MG63 (cell line): ENCODE data around the gene RBM33. TPM values are rescaled to one million over a fixed set of nuclear protein-coding genes. Genes with fewer than 3 reads are reported as not detected.

Source experiments
- DNase-seq: peaks from one replicate; pipeline ENCODE4 v3.0.0-alpha.2; 2020
- H3K27me3 ChIP-seq: fragments of 250-450 bp; sonication (Bioruptor Pico); 2 replicates; pipeline ENCODE4 v1.5.1; 2020; ENCODE audit warnings: mild to moderate bottlenecking, moderate library complexity
- H3K36me3 ChIP-seq: fragments of 250-450 bp; sonication (Bioruptor Pico); 2 replicates; pipeline ENCODE4 v1.5.1; 2020; ENCODE audit warnings: mild to moderate bottlenecking, moderate library complexity
- H3K4me3 ChIP-seq: fragments of 250-450 bp; sonication (Bioruptor Pico); 2 replicates; pipeline ENCODE4 v1.5.1; 2020; ENCODE audit warnings: mild to moderate bottlenecking, moderate library complexity
- H3K9me3 ChIP-seq: fragments of 250-450 bp; sonication (Bioruptor Pico); 2 replicates; pipeline ENCODE4 v1.5.1; 2020; ENCODE audit warnings: mild to moderate bottlenecking, moderate library complexity
- total RNA-seq: library from RNA; depleted of rRNA; stranded (reverse); fragments of >200 nt; shearing (Covaris generic); gene quantifications from 2 replicates; pipeline ENCODE4 v1.2.3, GENCODE V29; 2014; ENCODE audit warnings: low replicate concordance

The RBM33 gene
- total RNA-seq, 1 experiment from 2014 or later, result 7.6 TPM

GRCh38 chr7:155775691-155776090 lies 131.2 kb downstream of the RBM33 start:
- Histone ChIP-seq H3K36me3 (no peaks in the 10 kb centered on the region; the same call in none of the 2 replicates), H3K9me3 (no peaks in the 10 kb centered on the region), H3K27me3 (no peaks in the 10 kb centered on the region), H3K4me3 (no peak overlapping the region)
- DNase-seq, result no peak

- no peak for DNase-seq
- no peaks in the 10 kb centered on the region for H3K27me3 ChIP-seq
- H3K4me3 ChIP-seq, result no peak overlapping the region
- no peaks in the 10 kb centered on the region for H3K9me3 ChIP-seq
- no peaks in the 10 kb centered on the region; the same call in none of the 2 replicates for H3K36me3 ChIP-seq
Observed at GRCh38 chr7:155776606-155777005, 132.1 kb downstream of the RBM33 start.

GRCh38 chr7:155778349-155778748 lies 133.9 kb downstream of the RBM33 start:
- no peaks in the 10 kb centered on the region for H3K9me3 ChIP-seq
- H3K27me3 ChIP-seq, result no peaks in the 10 kb centered on the region
- H3K4me3 ChIP-seq, result no peak overlapping the region
- H3K36me3 ChIP-seq, result no peaks in the 10 kb centered on the region; the same call in none of the 2 replicates
- DNase-seq, result no peak

GRCh38 chr7:155780884-155781283 lies 136.4 kb downstream of the RBM33 start:
- Histone ChIP-seq H3K27me3 (no peaks in the 10 kb centered on the region), H3K4me3 (no peak overlapping the region), H3K36me3 (no peaks in the 10 kb centered on the region; the same call in 1 of the 2 replicates), H3K9me3 (no peaks in the 10 kb centered on the region)
- DNase-seq, result no peak

DNA sequence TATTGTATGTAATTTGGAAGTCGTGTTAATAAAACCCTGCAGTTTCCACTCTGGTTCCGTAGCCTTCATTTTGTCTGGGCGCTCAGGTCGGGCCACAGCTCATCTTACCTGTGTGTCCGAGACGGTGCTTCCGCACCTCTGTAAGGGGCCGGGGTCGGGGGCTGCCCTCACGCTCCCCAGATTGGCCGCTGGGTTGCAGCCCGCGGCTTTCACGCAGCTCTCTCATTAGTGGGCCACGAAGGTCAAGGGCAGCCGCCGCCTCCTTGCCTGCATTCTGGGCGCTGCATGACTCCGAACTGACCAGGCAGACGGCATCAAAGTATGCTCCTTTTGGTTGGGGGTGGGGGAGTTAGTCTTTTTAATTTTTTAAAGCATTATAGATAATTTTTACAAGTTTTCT lies 137.0 kb downstream of the RBM33 start:
- Histone ChIP-seq H3K4me3 (no peak overlapping the region), H3K36me3 (no peaks in the 10 kb centered on the region; the same call in 1 of the 2 replicates), H3K27me3 (no peaks in the 10 kb centered on the region), H3K9me3 (no peaks in the 10 kb centered on the region)
- no peak for DNase-seq

GRCh38 chr7:155782466-155782865 lies 138.0 kb downstream of the RBM33 start:
- Histone ChIP-seq H3K9me3 (no peaks in the 10 kb centered on the region), H3K36me3 (no peaks in the 10 kb centered on the region; the same call in 1 of the 2 replicates), H3K27me3 (no peaks in the 10 kb centered on the region), H3K4me3 (no peak overlapping the region)
- DNase-seq, result no peak

DNA sequence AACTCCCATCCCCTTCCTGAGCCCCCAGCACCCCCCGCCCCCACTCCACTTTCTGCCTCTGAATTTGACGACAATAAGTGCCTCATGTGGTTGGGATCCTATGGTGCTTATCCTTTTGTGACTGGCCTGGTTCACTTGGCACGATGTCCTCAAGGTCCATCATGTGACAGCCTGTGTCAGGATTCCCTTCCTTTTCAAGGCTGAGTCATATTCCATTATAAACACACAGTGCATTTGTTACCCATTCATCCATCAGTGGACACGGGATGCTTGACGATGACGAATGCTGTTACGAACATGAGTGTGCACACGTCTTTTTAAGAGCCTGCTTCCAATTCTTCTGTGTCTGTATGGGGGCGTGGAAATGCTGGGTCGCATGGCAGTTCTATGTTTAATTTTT lies 141.1 kb downstream of the RBM33 start:
- H3K27me3 ChIP-seq, result no peaks in the 10 kb centered on the region
- no peak for DNase-seq
- H3K4me3 ChIP-seq, result no peak overlapping the region
- no peaks in the 10 kb centered on the region for H3K9me3 ChIP-seq
- H3K36me3 ChIP-seq, result no peaks in the 10 kb centered on the region

DNA sequence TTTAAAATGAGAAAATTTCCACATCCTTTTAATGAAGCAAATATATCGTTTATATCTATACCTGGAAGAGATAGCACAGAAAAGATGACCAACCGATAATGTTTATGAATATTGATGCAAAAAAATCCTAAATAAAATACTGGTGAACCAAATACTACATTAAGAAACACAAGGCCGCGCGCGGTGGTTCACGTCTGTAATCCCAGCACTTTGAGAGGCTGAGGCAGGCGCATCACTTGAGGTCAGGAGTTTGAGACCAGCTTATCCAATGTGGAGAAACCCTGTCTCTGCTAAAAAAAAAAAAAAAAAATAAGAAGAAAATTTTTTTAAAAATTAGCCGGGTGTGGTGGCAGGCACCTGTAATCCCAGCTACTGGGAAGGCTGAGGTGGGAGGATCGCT lies 142.0 kb downstream of the RBM33 start:
- Histone ChIP-seq H3K27me3 (no peaks in the 10 kb centered on the region), H3K9me3 (no peaks in the 10 kb centered on the region), H3K36me3 (no peaks in the 10 kb centered on the region), H3K4me3 (no peak overlapping the region)
- DNase-seq, result no peak

DNA sequence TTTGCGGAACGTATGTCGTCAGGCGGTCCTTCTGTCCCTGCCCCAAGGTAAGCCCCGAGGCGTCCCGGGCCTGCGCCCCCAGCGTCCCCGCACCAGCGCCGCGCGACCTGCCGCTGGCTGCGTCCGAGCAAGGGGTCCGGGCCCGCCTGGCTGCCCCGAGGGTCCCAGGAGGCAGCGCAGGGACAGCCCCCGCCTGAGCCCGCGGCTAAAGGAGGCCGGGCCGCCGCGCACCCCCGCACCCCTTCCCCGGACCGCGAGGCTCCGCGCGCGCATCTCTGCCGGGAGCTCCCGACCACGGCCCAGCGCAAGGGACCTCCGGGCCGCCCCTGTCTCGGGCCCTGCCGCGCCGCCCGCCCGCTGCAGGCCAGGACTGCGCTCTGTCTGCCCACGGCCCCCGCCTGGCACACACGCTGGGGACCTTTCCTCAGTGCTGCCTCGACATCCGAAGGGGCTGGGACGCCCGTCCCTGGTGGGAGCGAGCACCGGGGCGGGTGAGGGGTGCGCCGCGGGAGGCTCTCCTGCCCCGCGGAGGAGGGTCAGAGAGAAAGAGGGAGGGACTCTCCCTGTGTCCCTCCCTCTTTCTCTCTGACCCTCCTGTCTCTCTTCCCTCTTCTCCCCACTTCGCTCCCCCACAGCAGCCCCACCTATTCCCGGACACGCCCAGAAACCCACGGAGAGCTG lies 142.8 kb downstream of the RBM33 start:
- no peak for DNase-seq
- Histone ChIP-seq H3K4me3 (no peak overlapping the region), H3K9me3 (no peaks in the 10 kb centered on the region), H3K27me3 (no peaks in the 10 kb centered on the region), H3K36me3 (no peaks in the 10 kb centered on the region)

DNA sequence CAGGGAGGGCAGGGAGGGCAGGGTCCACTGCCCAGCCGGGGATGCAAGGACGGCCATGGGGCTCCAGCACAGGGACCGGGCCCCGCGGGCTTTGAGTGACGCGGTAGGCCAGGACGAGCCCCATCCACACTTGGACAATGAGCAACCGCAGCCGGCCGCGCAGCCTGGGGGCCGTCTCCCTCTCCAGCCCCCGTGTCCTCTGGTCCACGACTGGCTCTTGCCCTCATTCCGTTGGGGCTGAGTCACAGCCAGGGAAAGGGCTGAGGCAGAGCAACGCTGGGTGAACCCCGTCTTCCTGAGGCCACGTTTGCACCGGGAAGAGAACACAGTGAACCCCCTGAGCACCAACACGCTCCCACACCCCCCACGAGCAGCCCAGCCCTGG lies 144.1 kb downstream of the RBM33 start:
- Histone ChIP-seq H3K9me3 (no peaks in the 10 kb centered on the region), H3K36me3 (no peaks in the 10 kb centered on the region), H3K27me3 (no peaks in the 10 kb centered on the region), H3K4me3 (no peak overlapping the region)
- DNase-seq, result no peak

GRCh38 chr7:155789001-155789725 lies 144.7 kb downstream of the RBM33 start:
- DNase-seq, result no peak
- Histone ChIP-seq H3K4me3 (no peak overlapping the region), H3K27me3 (no peaks in the 10 kb centered on the region), H3K36me3 (no peaks in the 10 kb centered on the region), H3K9me3 (no peaks in the 10 kb centered on the region)

- no peak for DNase-seq
- Histone ChIP-seq H3K36me3 (no peaks in the 10 kb centered on the region), H3K4me3 (no peak overlapping the region), H3K9me3 (no peaks in the 10 kb centered on the region), H3K27me3 (no peaks in the 10 kb centered on the region)
Observed at GRCh38 chr7:155790666-155791065, 146.2 kb downstream of the RBM33 start.

- H3K27me3 ChIP-seq, result no peaks in the 10 kb centered on the region
- H3K4me3 ChIP-seq, result no peak overlapping the region
- DNase-seq, result no peak
- no peaks in the 10 kb centered on the region for H3K36me3 ChIP-seq
- H3K9me3 ChIP-seq, result no peaks in the 10 kb centered on the region
Observed at GRCh38 chr7:155791214-155791737, 146.8 kb downstream of the RBM33 start.

- Histone ChIP-seq H3K9me3 (no peaks in the 10 kb centered on the region), H3K4me3 (no peak overlapping the region), H3K27me3 (no peaks in the 10 kb centered on the region), H3K36me3 (no peaks in the 10 kb centered on the region)
- no peak for DNase-seq
Observed at GRCh38 chr7:155791836-155792235, 147.4 kb downstream of the RBM33 start.

- H3K36me3 ChIP-seq, result no peaks in the 10 kb centered on the region
- H3K9me3 ChIP-seq, result no peaks in the 10 kb centered on the region
- DNase-seq, result no peak
- H3K4me3 ChIP-seq, result no peak overlapping the region
- H3K27me3 ChIP-seq, result no peaks in the 10 kb centered on the region
Observed at GRCh38 chr7:155792315-155792960, 148.0 kb downstream of the RBM33 start.

DNA sequence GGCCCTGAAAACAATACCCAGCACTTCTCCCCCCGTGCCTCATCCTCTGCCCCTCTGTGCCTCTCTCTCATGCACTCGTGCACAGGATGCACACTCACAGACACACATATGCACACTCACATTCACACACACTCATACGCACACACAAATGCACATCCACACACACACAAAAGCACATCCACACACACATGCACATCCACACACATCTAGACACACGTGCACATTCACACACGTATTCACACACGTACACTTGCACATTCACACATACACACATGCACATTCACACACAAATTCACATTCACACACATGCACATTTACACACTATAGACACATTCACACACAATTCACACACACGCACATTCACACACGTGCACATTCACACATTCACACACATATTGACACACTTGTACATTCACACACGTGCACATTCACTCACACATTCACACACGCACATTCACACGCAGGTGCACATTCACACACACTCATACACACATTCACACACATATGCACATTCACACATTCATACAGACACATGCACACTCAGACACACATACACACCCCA lies 148.6 kb downstream of the RBM33 start:
- Histone ChIP-seq H3K4me3 (no peak overlapping the region), H3K9me3 (no peaks in the 10 kb centered on the region), H3K36me3 (no peaks in the 10 kb centered on the region), H3K27me3 (no peaks in the 10 kb centered on the region)
- DNase-seq, result no peak

DNA sequence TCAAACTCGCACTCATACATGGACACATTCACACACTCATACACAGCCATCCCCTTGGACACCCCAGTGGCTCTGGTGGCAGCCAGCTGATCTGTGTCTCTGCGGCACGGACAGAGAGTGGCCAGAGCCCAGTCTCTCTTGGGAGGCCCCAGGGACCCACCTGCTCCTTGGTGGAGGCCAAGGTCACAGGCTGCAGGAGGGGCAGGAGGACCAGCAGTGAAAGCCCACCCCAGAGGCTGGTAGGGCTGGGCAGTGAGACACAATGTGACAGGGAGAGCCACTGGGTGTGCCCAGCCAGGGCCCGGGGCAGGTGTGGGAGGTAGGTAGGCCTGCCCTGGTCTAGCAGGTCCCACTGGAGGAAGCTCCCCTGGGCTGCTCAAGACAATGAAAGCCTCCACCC lies 149.3 kb downstream of the RBM33 start:
- Histone ChIP-seq H3K9me3 (no peaks in the 10 kb centered on the region), H3K27me3 (no peaks in the 10 kb centered on the region), H3K4me3 (no peak overlapping the region), H3K36me3 (no peaks in the 10 kb centered on the region)
- no peak for DNase-seq
